ENCODE data around the gene ABCA6. TPM values are rescaled to one million over a fixed set of nuclear protein-coding genes. Genes with fewer than 3 reads are reported as not detected.

The ABCA6 gene
- total RNA-seq, 1 donor: 30.4 TPM

DNA sequence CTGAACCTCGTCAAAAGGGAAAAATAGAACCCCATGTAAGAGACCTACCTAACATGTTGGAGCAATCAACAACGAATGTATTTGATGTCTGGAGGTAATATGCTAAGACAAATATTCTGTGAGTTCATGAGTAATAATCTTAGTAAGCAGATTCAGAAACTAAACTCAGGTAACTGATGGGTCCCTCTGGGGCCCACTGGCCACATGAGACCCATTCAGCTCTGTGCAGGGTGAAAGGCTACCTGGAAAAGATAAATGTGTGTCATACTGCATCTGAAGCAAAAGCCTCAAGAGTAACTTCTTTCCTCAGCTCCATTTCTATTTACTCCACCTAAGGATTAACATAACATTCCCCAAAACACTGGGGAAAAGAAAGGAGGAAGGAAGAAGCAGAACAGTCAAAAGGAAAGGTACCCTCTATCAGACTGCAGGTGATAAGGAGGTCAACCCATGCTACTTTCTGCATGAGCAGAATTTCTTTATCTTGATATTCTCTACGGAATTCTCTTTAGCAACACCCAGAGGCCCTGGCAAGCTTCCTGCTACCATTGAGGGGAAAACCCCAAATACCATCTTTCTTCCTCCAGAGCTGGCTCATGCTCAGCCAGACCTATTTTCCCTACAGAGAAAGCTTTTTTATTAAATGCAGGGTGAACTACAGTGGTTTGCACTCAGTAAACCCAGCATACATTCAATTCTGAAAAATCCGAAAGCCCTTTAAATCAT lies 37.7 kb upstream of the ABCA6 start:
- peak; percentile 23 for DNase-seq (ENCODE audit: insufficient read length, low spot score, missing footprints)
- no peak overlapping the region for H3K27ac ChIP-seq (ENCODE audit: low read depth, low read length)
- no peaks in the 10 kb centered on the region for H4K20me1 ChIP-seq (ENCODE audit: insufficient read depth, low read length)
- H3K4me1 ChIP-seq (ENCODE audit: insufficient read depth, low read length): peaks cover 21% of the 10 kb centered on the region
- H3K79me2 ChIP-seq (ENCODE audit: insufficient read depth, low read length): no peaks in the 10 kb centered on the region
- H3K4me2 ChIP-seq (ENCODE audit: insufficient read depth, low read length): peak overlapping the region; percentile 4
- H3K27me3 ChIP-seq (ENCODE audit: insufficient read depth, low read length): no peaks in the 10 kb centered on the region
- H2AFZ ChIP-seq (ENCODE audit: low read length): no peak overlapping the region
- H3K9me3 ChIP-seq (ENCODE audit: low read depth, low read length): no peaks in the 10 kb centered on the region
- H3K4me3 ChIP-seq (ENCODE audit: insufficient read depth, low read length): no peak overlapping the region
- TF ChIP-seq, protein P1, sequence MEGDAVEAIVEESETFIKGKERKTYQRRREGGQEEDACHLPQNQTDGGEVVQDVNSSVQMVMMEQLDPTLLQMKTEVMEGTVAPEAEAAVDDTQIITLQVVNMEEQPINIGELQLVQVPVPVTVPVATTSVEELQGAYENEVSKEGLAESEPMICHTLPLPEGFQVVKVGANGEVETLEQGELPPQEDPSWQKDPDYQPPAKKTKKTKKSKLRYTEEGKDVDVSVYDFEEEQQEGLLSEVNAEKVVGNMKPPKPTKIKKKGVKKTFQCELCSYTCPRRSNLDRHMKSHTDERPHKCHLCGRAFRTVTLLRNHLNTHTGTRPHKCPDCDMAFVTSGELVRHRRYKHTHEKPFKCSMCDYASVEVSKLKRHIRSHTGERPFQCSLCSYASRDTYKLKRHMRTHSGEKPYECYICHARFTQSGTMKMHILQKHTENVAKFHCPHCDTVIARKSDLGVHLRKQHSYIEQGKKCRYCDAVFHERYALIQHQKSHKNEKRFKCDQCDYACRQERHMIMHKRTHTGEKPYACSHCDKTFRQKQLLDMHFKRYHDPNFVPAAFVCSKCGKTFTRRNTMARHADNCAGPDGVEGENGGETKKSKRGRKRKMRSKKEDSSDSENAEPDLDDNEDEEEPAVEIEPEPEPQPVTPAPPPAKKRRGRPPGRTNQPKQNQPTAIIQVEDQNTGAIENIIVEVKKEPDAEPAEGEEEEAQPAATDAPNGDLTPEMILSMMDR (IDR thresholded peaks at IDR 0.05; ENCODE audit: extremely low read depth, low read depth, low read length): no peak
- no peaks in the 10 kb centered on the region for H3K36me3 ChIP-seq (ENCODE audit: insufficient read depth, low read length)

DNA sequence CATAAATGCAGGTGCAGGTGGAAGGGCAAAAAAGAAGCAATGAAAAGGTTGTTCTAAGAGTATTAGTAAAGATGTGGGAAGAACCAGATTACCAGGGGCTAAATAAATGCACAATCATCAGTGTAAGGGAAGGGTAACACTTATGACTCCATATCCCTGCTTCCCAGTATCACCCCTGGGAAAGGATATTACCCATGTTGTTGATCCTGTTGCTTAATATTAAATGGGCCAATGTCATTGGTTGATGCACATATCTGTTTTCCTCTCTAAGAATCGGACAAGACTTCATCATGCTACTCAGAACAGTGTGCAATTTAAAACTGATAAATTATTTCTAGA lies 34.7 kb upstream of the ABCA6 start:
- no peaks in the 10 kb centered on the region for H3K36me3 ChIP-seq (ENCODE audit: insufficient read depth, low read length)
- no peak overlapping the region for H3K4me2 ChIP-seq (ENCODE audit: insufficient read depth, low read length)
- peaks cover 21% of the 10 kb centered on the region for H3K4me1 ChIP-seq (ENCODE audit: insufficient read depth, low read length)
- no peak overlapping the region for H3K4me3 ChIP-seq (ENCODE audit: insufficient read depth, low read length)
- no peaks in the 10 kb centered on the region for H3K9me3 ChIP-seq (ENCODE audit: low read depth, low read length)
- H4K20me1 ChIP-seq (ENCODE audit: insufficient read depth, low read length): no peaks in the 10 kb centered on the region
- no peak overlapping the region for H2AFZ ChIP-seq (ENCODE audit: low read length)
- H3K79me2 ChIP-seq (ENCODE audit: insufficient read depth, low read length): no peaks in the 10 kb centered on the region
- TF ChIP-seq, protein P1 (IDR thresholded peaks at IDR 0.05; ENCODE audit: extremely low read depth, low read depth, low read length): no peak
- no peaks in the 10 kb centered on the region for H3K27me3 ChIP-seq (ENCODE audit: insufficient read depth, low read length)
- H3K27ac ChIP-seq (ENCODE audit: low read depth, low read length): peak overlapping the region; percentile 73
- no peak for DNase-seq (ENCODE audit: insufficient read length, low spot score, missing footprints)

DNA sequence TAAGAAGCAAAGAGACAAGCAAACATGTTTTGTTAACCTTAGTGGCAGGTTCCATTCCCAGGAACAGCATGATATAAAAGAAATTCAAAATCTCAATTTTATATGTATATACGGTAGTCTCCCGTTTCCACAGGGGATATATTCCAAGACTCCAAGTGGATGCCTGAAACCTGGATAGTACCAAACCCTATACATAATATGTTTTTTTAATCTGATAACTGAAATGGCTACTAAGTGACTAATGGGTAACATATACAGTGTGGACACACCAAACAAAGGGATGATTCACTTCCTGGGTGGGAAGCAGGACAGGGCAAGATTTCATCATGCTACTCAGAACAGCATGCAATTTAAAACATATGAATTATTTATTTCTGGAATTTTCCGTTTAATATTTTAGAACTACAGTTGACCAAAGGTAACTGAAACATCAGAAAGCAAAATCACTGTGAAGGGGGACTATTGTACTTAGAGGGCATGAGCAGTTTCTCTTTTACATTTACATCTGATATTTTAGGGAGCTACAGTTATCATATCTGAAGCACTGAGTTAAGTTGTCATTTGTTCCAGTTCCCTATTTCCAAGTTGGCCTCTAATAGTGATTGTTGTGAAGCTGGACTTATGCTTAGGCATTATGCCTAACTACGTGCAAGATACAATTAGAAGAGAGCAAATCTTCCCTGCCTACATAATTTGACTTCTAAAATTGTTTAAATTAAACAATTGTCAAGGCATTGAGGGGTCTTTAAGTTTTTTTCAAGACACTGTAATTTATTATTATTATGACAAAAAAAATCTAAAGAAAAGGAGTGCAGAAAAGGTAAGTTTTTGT lies 34.1 kb upstream of the ABCA6 start:
- Histone ChIP-seq H3K4me1 (ENCODE audit: insufficient read depth, low read length) (peaks cover 21% of the 10 kb centered on the region), H4K20me1 (ENCODE audit: insufficient read depth, low read length) (no peaks in the 10 kb centered on the region), H3K27me3 (ENCODE audit: insufficient read depth, low read length) (no peaks in the 10 kb centered on the region), H3K9me3 (ENCODE audit: low read depth, low read length) (no peaks in the 10 kb centered on the region), H3K36me3 (ENCODE audit: insufficient read depth, low read length) (no peaks in the 10 kb centered on the region), H3K27ac (ENCODE audit: low read depth, low read length) (peak overlapping the region; percentile 73), H3K79me2 (ENCODE audit: insufficient read depth, low read length) (no peaks in the 10 kb centered on the region), H2AFZ (ENCODE audit: low read length) (peak overlapping the region; percentile 50), H3K4me2 (ENCODE audit: insufficient read depth, low read length) (peak overlapping the region; percentile 37), H3K4me3 (ENCODE audit: insufficient read depth, low read length) (no peak overlapping the region)
- TF ChIP-seq, protein P1 (IDR thresholded peaks at IDR 0.05; ENCODE audit: extremely low read depth, low read depth, low read length): no peak
- no peak for DNase-seq (ENCODE audit: insufficient read length, low spot score, missing footprints)

DNA sequence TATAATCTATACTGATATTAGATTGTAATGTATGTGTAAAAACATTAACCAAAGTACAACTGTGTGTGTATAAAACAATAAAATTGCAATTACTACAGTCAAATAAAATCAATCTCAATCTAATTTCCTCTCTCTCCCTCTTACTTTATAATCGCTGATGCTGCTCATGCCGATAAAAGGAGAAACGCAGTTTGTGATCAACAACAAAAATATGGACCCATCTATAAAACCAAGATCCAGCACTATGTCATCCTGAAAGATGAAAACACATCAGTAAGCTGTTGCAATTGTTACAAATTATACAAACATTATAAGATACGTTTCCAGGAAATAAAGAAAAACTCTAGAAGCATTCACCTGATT lies 33.5 kb upstream of the ABCA6 start:
- no peak overlapping the region for H3K4me3 ChIP-seq (ENCODE audit: insufficient read depth, low read length)
- TF ChIP-seq, protein P1 (IDR thresholded peaks at IDR 0.05; ENCODE audit: extremely low read depth, low read depth, low read length): no peak
- H3K9me3 ChIP-seq (ENCODE audit: low read depth, low read length): no peaks in the 10 kb centered on the region
- no peaks in the 10 kb centered on the region for H3K27me3 ChIP-seq (ENCODE audit: insufficient read depth, low read length)
- peaks cover 21% of the 10 kb centered on the region for H3K4me1 ChIP-seq (ENCODE audit: insufficient read depth, low read length)
- H4K20me1 ChIP-seq (ENCODE audit: insufficient read depth, low read length): no peaks in the 10 kb centered on the region
- no peak for DNase-seq (ENCODE audit: insufficient read length, low spot score, missing footprints)
- H3K27ac ChIP-seq (ENCODE audit: low read depth, low read length): peak overlapping the region; percentile 73
- no peak overlapping the region for H2AFZ ChIP-seq (ENCODE audit: low read length)
- no peaks in the 10 kb centered on the region for H3K36me3 ChIP-seq (ENCODE audit: insufficient read depth, low read length)
- no peaks in the 10 kb centered on the region for H3K79me2 ChIP-seq (ENCODE audit: insufficient read depth, low read length)
- peak overlapping the region; percentile 37 for H3K4me2 ChIP-seq (ENCODE audit: insufficient read depth, low read length)

Measured in osteoblast (primary cell).